ENCODE data around the gene CD2. TPM values are rescaled to one million over a fixed set of nuclear protein-coding genes. Genes with fewer than 3 reads are reported as not detected.

Gene CD2
- total RNA-seq, 1 donor from 2014 or later = not detected

DNA sequence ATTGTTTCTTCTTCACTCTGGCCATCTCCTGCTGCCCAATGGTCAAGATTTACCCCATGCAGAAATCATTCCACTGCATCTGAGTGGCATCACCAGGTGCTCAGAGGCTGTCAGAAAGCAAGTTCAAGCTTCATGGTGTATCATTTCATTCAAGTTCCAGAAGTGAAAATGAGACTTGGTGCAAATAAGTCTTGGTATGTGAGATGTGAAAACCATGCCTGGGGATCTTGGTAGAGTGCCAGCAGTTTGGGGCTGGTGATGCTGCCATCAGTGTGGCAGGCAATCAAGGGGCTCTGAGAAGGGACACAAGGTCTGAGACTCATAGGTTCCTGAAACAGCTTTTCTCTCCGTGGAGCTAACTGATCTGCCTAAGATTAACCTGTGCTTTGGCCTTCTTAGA, 52.0 kb downstream of the CD2 start:
- H3K27me3 ChIP-seq (ENCODE audit: control insufficient read depth, insufficient read depth, low read length) = no peaks in the 10 kb centered on the region
- no peaks in the 10 kb centered on the region for H3K36me3 ChIP-seq (ENCODE audit: control insufficient read depth, insufficient read depth, low read length)
- DNase-seq (ENCODE audit: low read depth) = no peak
- TF ChIP-seq, protein P1, sequence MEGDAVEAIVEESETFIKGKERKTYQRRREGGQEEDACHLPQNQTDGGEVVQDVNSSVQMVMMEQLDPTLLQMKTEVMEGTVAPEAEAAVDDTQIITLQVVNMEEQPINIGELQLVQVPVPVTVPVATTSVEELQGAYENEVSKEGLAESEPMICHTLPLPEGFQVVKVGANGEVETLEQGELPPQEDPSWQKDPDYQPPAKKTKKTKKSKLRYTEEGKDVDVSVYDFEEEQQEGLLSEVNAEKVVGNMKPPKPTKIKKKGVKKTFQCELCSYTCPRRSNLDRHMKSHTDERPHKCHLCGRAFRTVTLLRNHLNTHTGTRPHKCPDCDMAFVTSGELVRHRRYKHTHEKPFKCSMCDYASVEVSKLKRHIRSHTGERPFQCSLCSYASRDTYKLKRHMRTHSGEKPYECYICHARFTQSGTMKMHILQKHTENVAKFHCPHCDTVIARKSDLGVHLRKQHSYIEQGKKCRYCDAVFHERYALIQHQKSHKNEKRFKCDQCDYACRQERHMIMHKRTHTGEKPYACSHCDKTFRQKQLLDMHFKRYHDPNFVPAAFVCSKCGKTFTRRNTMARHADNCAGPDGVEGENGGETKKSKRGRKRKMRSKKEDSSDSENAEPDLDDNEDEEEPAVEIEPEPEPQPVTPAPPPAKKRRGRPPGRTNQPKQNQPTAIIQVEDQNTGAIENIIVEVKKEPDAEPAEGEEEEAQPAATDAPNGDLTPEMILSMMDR (IDR thresholded peaks at IDR 0.05; ENCODE audit: insufficient read depth, low read length, poor library complexity, severe bottlenecking) = no peak
- no peak overlapping the region for H3K4me3 ChIP-seq (ENCODE audit: low read depth, low read length)

DNA sequence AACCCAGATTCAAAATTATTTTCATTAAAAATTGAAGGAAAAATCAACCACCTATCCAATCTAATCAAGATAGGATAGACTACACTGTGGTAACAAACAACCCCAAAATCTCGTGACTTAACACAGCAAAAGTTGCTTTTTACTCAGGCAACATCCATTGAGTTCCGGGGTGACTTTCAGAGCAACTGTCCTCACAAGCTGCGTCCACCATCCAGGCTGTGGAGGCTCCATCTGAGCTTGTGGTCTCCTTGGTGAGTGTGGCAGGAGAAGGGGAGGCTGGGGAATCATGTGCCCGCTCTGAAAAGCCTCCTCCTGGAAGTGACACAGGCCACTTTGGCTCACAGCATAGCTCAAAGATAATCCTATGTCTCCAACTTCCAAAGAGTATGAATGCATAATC, 52.4 kb downstream of the CD2 start:
- Histone ChIP-seq H3K36me3 (ENCODE audit: control insufficient read depth, insufficient read depth, low read length) (no peaks in the 10 kb centered on the region), H3K27me3 (ENCODE audit: control insufficient read depth, insufficient read depth, low read length) (no peaks in the 10 kb centered on the region), H3K4me3 (ENCODE audit: low read depth, low read length) (no peak overlapping the region)
- TF ChIP-seq, protein P1 (IDR thresholded peaks at IDR 0.05; ENCODE audit: insufficient read depth, low read length, poor library complexity, severe bottlenecking) = no peak
- no peak for DNase-seq (ENCODE audit: low read depth)

DNA sequence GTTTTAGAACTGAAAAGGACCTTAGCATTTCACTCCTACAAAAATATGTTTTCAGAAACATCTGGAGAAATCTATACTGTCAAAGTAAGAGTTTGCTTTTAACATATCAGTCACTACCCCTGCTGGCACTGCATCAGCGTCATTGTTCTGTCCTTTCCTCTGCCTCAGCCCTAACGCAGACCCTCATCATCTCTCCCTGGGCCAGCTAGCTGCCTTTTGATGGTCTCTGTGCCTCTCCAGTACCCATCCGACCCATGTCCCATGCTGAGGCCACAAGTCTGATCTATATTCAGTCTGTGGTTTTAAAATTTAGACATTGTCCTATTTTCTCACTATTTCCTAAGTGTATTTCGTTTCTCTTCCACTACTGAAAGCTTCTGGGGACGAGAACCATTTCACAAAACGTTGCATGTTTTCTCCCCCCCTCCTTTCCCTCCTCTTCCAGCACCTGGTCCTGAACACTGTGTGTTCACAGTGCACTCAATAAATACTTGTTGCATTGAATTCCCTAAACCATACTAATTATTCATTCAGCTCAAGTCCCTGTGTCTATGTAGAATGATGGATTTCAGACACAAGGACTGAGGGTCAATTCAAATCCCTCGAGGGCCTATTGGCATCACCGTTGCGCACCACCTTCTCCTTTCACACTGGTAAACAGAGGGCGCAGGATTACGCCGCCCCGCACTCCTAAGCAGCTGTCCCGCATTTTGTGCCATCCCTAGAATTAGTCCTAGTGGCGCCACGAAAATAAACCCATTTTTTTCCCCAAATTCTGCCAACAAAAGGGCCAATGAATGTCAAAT, 53.4 kb downstream of the CD2 start:
- no peaks in the 10 kb centered on the region for H3K27me3 ChIP-seq (ENCODE audit: control insufficient read depth, insufficient read depth, low read length)

DNA sequence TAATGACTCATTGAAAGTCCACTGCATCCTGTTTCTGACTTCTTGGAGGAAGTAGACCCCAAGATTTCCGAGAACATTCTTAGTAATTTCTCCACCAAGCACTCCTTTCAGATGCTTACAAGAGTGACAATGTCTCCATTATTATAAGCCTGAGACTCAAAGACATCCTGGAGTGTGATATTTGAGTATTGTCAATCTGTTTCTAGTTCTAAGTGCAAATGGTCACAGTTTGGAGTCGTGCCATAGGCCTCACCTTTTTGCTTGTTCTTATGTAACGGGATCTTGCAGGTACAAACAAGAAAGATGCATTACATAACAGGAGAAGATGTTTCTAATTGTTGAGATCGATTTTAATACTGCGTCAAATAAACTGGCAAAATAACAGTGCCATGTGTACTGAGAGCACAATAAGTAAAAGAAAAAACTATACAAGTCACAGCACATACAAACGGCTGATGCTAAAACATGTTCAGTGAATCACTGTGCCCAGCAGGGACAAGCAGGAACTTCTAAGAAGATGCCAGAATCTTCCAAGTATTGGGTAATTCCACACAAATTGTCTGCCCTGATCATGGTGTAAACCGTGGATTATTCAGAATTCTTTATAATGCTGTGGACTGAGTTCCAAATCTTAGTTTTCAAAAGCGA, 54.1 kb downstream of the CD2 start:
- DNase-seq (ENCODE audit: low read depth) = no peak
- TF ChIP-seq, protein P1 (IDR thresholded peaks at IDR 0.05; ENCODE audit: insufficient read depth, low read length, poor library complexity, severe bottlenecking) = no peak
- Histone ChIP-seq H3K36me3 (ENCODE audit: control insufficient read depth, insufficient read depth, low read length) (no peaks in the 10 kb centered on the region), H3K27me3 (ENCODE audit: control insufficient read depth, insufficient read depth, low read length) (no peaks in the 10 kb centered on the region), H3K4me3 (ENCODE audit: low read depth, low read length) (no peak overlapping the region)

More for the DNA sequence above, 53.4 kb downstream of the CD2 start:
- no peak for DNase-seq (ENCODE audit: low read depth)
- Histone ChIP-seq H3K4me3 (ENCODE audit: low read depth, low read length) (no peak overlapping the region), H3K36me3 (ENCODE audit: control insufficient read depth, insufficient read depth, low read length) (no peaks in the 10 kb centered on the region)
- TF ChIP-seq, protein P1 (IDR thresholded peaks at IDR 0.05; ENCODE audit: insufficient read depth, low read length, poor library complexity, severe bottlenecking) = no peak

DNA sequence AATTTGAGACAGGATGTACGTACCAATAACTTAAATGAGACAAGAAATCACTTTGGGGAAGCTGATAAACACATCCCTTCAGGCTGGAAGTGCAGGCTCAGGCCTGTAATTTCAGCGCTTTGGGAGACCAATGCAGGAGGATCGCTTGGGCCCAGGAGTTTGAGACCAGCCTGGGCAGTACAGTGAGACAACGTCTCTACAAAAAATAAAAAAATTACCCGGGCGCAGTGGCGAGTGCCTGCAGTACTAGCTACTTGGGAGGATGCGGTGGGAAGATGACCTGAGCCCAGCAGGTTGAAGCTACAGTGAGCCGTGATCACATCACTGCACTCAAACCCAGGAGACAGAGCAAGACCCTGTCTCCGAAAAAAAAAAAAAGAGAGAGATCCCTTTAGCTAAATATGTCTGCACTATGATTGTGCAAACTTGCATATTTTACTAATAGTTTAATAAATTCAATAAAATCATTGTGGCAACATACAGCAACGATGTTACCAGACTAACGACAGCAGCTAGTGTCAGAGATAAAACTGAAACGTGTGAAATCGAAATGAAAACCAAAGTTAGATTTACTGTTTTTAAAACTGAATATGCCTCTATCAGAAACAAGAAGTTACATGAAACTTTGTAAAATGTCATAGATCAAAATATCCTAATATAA, 54.7 kb downstream of the CD2 start:
- no peak for DNase-seq (ENCODE audit: low read depth)
- TF ChIP-seq, protein P1 (IDR thresholded peaks at IDR 0.05; ENCODE audit: insufficient read depth, low read length, poor library complexity, severe bottlenecking) = no peak
- Histone ChIP-seq H3K4me3 (ENCODE audit: low read depth, low read length) (no peak overlapping the region), H3K27me3 (ENCODE audit: control insufficient read depth, insufficient read depth, low read length) (no peaks in the 10 kb centered on the region), H3K36me3 (ENCODE audit: control insufficient read depth, insufficient read depth, low read length) (no peaks in the 10 kb centered on the region)
